Measurements from ENCODE around the gene ZBED4.

ZBED4 gene

DNA sequence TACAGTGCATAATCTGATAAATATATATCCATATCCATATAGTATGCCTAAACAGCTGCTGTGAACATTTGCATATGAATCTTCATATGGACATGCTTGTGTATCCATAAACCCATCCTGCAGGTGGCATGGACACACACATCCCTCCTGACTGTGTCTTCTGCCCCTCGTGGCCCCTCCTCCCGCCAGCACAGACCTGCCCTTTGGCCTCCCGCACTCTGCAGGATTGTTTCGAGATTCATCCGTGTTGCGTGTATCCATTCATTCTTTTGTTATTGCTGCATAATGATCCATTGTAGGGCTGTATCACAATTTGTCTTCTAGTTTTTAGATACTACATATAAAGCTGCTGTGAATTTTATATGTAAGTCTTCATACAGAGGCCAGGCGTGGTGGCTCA lies 24.0 kb downstream of the ZBED4 start:
- TF ChIP-seq, protein P1, sequence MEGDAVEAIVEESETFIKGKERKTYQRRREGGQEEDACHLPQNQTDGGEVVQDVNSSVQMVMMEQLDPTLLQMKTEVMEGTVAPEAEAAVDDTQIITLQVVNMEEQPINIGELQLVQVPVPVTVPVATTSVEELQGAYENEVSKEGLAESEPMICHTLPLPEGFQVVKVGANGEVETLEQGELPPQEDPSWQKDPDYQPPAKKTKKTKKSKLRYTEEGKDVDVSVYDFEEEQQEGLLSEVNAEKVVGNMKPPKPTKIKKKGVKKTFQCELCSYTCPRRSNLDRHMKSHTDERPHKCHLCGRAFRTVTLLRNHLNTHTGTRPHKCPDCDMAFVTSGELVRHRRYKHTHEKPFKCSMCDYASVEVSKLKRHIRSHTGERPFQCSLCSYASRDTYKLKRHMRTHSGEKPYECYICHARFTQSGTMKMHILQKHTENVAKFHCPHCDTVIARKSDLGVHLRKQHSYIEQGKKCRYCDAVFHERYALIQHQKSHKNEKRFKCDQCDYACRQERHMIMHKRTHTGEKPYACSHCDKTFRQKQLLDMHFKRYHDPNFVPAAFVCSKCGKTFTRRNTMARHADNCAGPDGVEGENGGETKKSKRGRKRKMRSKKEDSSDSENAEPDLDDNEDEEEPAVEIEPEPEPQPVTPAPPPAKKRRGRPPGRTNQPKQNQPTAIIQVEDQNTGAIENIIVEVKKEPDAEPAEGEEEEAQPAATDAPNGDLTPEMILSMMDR (conservative IDR thresholded peaks at IDR 0.05; ENCODE audit: low read depth, low read length): no peak
- H3K4me3 ChIP-seq (ENCODE audit: low read length): no peak overlapping the region
- DNase-seq (ENCODE audit: low read depth): no peak

DNA sequence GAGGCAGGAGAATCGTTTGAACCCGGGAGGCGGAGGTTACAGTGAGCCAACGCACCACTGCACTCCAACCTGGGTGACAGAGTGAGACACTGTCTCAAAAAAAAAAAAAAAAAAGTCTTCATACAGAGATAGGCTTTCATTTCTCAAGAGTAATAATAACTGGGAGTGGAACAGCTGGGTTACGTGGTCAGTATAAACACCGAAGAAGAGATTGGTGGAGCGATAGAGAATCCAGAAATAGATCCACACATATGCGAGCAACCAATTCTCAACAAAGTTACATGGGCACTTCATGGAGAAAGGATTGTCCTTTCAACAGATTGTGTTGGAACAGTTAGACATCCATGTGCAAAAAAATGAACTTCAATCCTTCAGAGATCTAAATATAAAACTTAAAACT lies 24.6 kb downstream of the ZBED4 start:
- no peak for DNase-seq (ENCODE audit: low read depth)
- TF ChIP-seq, protein P1 (conservative IDR thresholded peaks at IDR 0.05; ENCODE audit: low read depth, low read length): no peak
- H3K4me3 ChIP-seq (ENCODE audit: low read length): no peak overlapping the region

DNA sequence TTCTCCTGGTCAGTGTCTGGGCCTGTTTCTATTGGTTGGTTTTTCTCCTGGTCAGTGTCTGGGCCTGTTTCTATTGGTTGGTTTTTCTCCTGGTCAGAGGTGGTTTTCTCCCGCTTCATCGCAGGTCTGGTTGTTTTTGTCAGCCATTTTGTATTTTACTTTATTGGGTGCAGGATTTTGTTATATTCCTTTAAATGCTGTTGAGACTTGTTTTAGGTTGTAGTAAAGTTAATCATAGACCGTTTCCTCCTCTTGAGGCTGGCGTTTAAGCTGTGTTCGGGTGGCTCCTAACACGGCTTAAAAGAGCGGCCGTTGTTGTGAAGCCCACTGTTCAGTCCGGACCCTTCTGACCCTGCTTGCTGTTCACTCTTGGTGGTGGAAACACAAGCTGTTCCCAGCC lies 26.2 kb downstream of the ZBED4 start:
- TF ChIP-seq, protein P1 (conservative IDR thresholded peaks at IDR 0.05; ENCODE audit: low read depth, low read length): no peak
- DNase-seq (ENCODE audit: low read depth): no peak
- H3K4me3 ChIP-seq (ENCODE audit: low read length): no peak overlapping the region

DNA sequence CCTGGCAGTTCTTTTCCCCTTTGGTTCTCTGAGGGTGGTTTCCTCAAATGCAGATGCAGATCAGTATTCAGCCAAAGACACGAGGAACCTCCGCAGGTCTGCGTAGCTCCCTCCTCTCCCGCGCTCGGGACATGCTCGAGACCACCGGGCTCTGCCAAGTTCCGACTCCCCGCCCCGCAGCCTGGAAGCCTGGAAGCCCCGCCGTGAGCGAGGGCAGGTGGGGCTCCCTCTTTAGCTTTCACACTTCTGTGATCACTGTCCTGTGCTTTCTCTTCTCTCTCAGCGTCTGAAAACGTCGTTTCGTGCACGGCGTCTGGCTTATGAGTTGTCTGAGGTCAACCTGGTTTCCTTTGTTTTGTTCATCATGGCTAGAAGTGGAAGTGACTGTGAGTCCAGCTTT lies 26.6 kb downstream of the ZBED4 start:
- no peak for DNase-seq (ENCODE audit: low read depth)
- TF ChIP-seq, protein P1 (conservative IDR thresholded peaks at IDR 0.05; ENCODE audit: low read depth, low read length): no peak
- H3K4me3 ChIP-seq (ENCODE audit: low read length): no peak overlapping the region

DNA sequence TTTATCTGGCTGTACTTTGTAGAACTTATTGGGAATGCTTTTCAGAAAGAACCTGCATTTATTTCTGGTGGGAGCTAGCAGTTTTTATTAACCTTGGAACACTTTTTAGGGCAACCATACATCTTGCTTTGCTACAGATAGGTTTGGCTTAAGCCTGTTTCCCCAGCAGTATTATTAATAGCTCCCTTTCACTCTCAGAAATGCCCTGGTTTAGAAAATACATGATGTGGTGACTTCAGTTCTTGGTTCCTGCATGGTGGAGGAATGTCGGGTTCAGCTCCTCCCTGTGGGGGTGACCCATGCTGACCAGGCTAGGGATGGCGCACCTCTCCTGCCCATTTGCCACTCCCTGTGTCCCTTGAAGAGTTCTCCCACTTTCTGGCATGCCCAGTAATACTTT lies 28.2 kb downstream of the ZBED4 start:
- DNase-seq (ENCODE audit: low read depth): no peak
- TF ChIP-seq, protein P1 (conservative IDR thresholded peaks at IDR 0.05; ENCODE audit: low read depth, low read length): no peak
- no peak overlapping the region for H3K4me3 ChIP-seq (ENCODE audit: low read length)

DNA sequence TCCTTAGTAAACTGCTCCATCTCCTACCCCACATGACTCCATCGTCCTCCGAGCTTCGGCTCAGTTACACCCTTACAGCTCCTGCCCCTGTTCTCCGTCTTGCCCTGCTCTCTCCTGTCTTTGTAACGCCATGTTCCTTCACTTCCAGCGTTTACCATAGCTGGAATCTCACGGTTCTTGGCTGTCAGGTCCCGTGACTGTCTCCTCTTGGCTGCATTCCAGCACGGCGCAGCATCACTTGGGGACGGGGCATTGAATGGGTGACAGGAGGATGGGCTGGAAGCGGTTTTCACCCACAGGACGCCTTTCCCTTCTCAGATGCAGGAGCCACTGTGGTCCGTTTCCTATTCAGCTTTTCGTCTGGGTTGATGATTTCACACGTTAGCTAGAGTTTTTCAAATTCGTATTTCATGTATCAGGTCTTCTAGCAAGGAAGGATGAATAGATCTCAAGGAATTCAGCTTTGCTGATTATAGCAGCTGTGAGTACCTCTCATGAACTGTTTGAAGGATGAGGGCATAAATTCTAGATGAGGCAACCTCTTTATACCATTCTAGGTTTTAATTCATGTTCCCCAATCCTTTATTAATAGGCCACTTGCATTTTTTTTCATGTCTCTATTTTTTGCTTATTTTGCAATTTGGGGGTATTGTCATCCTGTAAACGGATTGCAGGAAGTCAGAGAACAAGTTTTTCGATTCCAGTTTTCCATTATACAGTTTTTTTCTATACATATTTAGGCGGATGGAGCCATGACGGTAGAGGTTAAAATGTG lies 29.1 kb downstream of the ZBED4 start:
- DNase-seq (ENCODE audit: low read depth): no peak
- TF ChIP-seq, protein P1 (conservative IDR thresholded peaks at IDR 0.05; ENCODE audit: low read depth, low read length): no peak
- H3K4me3 ChIP-seq (ENCODE audit: low read length): no peak overlapping the region

DNA sequence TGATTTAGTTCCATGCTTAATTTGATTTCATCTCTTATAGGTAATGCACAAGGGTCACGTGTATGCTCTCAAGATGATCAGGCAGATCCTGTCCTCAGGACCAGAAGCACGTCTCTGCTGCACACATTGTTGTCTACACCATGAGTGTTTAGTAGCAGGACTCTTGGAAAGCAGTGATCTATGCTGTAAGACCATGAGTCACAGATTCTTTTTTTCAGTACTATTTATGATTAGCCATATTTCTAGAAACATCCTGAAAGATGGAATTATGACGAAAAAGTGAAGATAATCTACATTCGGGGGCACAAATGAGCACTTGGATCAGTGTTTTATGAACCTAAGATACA lies 29.6 kb downstream of the ZBED4 start:
- DNase-seq (ENCODE audit: low read depth): peak; percentile 4
- TF ChIP-seq, protein P1 (conservative IDR thresholded peaks at IDR 0.05; ENCODE audit: low read depth, low read length): no peak
- H3K4me3 ChIP-seq (ENCODE audit: low read length): no peak overlapping the region
